Left lung (tissue), 10 donors: ENCODE results near the gene TOB1. TPM values are rescaled to one million over a fixed set of nuclear protein-coding genes. Genes with fewer than 3 reads are reported as not detected.

ENCODE experiments used
- ATAC-seq: fragments of 200-7000 bp; cut with Tn5 transposase; one replicate; pipeline ENCODE4 v1.9.1; 2020; ENCODE audit warnings: moderate library complexity
- DNase-seq, 4 donors: peaks; one replicate each; pipeline ENCODE4 v3.0.0-alpha.2; 2013 to 2020
- H3K27ac ChIP-seq, 2 donors: fragments of 200-600 bp; sonication (generic) in 1 of 2; one replicate each; pipeline versions ENCODE4 v1.5.0 to v1.8.0; 2020 to 2021
- H3K27me3 ChIP-seq, 2 donors: fragments of 200-600 bp; sonication (generic) in 1 of 2; one replicate each; pipeline versions ENCODE4 v1.5.0 to v1.8.0; 2020 to 2021
- H3K36me3 ChIP-seq, 2 donors: fragments of 200-600 bp; sonication (generic) in 1 of 2; one replicate each; pipeline versions ENCODE4 v1.5.0 to v1.8.0; 2020 to 2021
- H3K4me1 ChIP-seq, 2 donors: fragments of 200-600 bp; one replicate each; pipeline ENCODE4 v1.8.0; 2021
- H3K4me3 ChIP-seq, 2 donors: fragments of 200-600 bp; sonication (generic) in 1 of 2; one replicate each; pipeline versions ENCODE4 v1.5.0 to v1.8.0; 2020 to 2021; ENCODE audit warnings: mild to moderate bottlenecking in 1 of 2
- H3K9me3 ChIP-seq, 2 donors: fragments of 200-600 bp; sonication (generic) in 1 of 2; one replicate each; pipeline versions ENCODE4 v1.5.0 to v1.8.0; 2020 to 2021
- intact Hi-C, 2 donors: fragments of 100-400 bp; cut with DNase I; formaldehyde crosslinking; loops; one replicate each; pipeline versions ENCODE4 v1.11.2 to v1.14.2; 2022
- polyA plus RNA-seq, 6 donors: library from polyadenylated mRNA; unstranded; fragments of 120-200 nt; gene quantifications; one replicate each; pipeline ENCODE4 v1.2.1, GENCODE V29; 2013; ENCODE audit not compliant: insufficient read length in 6 of 6
- total RNA-seq, 2 donors: library from RNA; stranded (reverse); fragmentation: NEBNext Ultra II Directional; extraction: Animal tissue kit (Norgen Biotek cat#: 25700); gene quantifications; one replicate each; pipeline ENCODE4 v1.2.1, GENCODE V29; 2021
- TF ChIP-seq, protein P1 (sequence below), 2 donors: fragments of 200-600 bp; sonication (generic) in 1 of 2; IDR thresholded peaks; one replicate each; pipeline versions ENCODE4 v1.5.0 to v1.8.0; 2021; ENCODE audit warnings: antibody characterized with exemption in 2 of 2
- donor health status: DM: no; HTN: yes; CAD: no.
- donor health status: DM: no; HTN: no; CAD: no.

Gene TOB1
- total and polyA plus RNA-seq, 8 donors = 20.1 to 81.1 (median 29.8) TPM

DNA sequence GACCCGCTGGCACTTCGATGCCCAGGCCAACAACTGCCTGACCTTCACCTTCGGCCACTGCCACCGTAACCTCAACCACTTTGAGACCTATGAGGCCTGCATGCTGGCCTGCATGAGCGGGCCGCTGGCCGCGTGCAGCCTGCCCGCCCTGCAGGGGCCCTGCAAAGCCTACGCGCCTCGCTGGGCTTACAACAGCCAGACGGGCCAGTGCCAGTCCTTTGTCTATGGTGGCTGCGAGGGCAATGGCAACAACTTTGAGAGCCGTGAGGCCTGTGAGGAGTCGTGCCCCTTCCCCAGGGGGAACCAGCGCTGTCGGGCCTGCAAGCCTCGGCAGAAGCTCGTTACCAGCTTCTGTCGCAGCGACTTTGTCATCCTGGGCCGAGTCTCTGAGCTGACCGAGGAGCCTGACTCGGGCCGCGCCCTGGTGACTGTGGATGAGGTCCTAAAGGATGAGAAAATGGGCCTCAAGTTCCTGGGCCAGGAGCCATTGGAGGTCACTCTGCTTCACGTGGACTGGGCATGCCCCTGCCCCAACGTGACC is 25.8 kb downstream of the TOB1 start:
- H3K27ac ChIP-seq = no peak overlapping the region
- no peaks in the 10 kb centered on the region for H3K9me3 ChIP-seq
- H3K27me3 ChIP-seq = peaks cover 0 to 7% of the 10 kb centered on the region in 2 donors
- H3K4me1 ChIP-seq = no peaks in the 10 kb centered on the region
- ATAC-seq = no peak
- DNase-seq = no peak
- intact Hi-C loops = loop anchor here (5.0 to 10.0 kb wide), 2 partner anchors 58 to 114 kb away; no protein-coding TSS in a partner anchor
- no peaks in the 10 kb centered on the region for H3K36me3 ChIP-seq
- H3K4me3 ChIP-seq = no peak overlapping the region
- TF ChIP-seq, protein P1, sequence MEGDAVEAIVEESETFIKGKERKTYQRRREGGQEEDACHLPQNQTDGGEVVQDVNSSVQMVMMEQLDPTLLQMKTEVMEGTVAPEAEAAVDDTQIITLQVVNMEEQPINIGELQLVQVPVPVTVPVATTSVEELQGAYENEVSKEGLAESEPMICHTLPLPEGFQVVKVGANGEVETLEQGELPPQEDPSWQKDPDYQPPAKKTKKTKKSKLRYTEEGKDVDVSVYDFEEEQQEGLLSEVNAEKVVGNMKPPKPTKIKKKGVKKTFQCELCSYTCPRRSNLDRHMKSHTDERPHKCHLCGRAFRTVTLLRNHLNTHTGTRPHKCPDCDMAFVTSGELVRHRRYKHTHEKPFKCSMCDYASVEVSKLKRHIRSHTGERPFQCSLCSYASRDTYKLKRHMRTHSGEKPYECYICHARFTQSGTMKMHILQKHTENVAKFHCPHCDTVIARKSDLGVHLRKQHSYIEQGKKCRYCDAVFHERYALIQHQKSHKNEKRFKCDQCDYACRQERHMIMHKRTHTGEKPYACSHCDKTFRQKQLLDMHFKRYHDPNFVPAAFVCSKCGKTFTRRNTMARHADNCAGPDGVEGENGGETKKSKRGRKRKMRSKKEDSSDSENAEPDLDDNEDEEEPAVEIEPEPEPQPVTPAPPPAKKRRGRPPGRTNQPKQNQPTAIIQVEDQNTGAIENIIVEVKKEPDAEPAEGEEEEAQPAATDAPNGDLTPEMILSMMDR (IDR thresholded peaks at IDR 0.05) = no peak

DNA sequence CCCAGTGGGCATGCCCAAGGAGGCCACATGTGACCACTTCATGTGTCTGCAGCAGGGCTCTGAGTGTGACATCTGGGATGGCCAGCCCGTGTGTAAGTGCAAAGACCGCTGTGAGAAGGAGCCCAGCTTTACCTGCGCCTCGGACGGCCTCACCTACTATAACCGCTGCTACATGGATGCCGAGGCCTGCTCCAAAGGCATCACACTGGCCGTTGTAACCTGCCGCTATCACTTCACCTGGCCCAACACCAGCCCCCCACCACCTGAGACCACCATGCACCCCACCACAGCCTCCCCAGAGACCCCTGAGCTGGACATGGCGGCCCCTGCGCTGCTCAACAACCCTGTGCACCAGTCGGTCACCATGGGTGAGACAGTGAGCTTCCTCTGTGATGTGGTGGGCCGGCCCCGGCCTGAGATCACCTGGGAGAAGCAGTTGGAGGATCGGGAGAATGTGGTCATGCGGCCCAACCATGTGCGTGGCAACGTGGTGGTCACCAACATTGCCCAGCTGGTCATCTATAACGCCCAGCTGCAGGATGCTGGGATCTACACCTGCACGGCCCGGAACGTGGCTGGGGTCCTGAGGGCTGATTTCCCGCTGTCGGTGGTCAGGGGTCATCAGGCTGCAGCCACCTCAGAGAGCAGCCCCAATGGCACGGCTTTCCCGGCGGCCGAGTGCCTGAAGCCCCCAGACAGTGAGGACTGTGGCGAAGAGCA is 26.4 kb downstream of the TOB1 start:
- Histone ChIP-seq H3K36me3 (no peaks in the 10 kb centered on the region), H3K4me3 (no peak overlapping the region), H3K9me3 (no peaks in the 10 kb centered on the region), H3K27me3 (peaks cover 0 to 13% of the 10 kb centered on the region in 2 donors), H3K4me1 (no peaks in the 10 kb centered on the region), H3K27ac (no peak overlapping the region)
- intact Hi-C loops = loop anchor here (5.0 to 10.0 kb wide), 2 partner anchors 57 to 115 kb away; no protein-coding TSS in a partner anchor
- TF ChIP-seq, protein P1 (IDR thresholded peaks at IDR 0.05) = no peak
- ATAC-seq (no peak), DNase-seq (no peak)

DNA sequence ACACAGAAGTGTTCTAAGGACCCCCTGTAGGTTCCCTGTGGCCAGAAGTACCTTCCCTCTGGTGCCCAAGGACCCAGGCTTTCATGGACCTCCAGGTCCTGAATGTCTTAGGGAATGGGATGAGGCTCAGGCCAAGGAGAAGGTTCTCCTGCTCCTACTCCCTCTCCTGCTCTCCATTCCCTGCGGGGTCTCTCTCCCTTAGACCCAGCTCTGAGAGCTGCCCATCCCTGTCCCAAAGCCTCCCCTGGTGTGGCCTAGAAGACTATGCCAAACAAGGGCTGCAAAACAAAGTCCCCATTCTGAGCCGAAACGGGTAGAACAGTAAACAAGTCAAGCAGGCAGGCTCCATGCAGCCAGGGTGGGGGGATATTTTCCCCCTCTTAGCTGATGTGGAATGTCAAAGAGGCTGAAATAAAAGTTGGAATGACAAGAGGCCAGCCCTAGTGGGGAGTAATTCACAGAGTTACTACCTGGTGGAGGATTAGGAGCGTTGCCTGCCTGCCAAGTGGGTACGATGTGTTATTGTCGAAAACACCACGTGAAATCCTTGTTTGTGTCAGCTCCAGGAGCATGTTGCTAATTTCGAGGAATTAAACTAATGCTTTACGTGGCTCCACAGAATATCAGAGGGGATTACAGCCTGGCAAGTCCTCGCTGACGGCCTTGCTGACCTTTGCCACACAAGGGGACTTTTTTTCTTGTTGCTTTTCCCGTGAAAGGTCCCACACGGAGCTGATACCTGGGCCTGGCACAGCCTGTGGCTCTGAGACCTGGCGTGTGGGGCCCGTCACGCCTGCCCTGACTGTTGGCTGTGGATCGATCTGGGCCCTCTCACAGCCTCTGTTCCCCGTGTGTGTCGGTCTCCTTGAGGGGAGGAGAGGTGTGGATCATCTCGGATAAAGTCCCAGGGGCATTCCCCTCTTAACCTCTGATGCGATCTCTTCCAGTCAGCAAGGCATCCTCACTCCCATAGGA is 27.9 kb downstream of the TOB1 start:
- no peak overlapping the region for H3K27ac ChIP-seq
- H3K27me3 ChIP-seq = peaks cover 0 to 22% of the 10 kb centered on the region in 2 donors
- H3K9me3 ChIP-seq = no peaks in the 10 kb centered on the region
- no peak for ATAC-seq
- H3K4me3 ChIP-seq = no peak overlapping the region
- no peaks in the 10 kb centered on the region for H3K4me1 ChIP-seq
- no peaks in the 10 kb centered on the region for H3K36me3 ChIP-seq
- intact Hi-C loops = no loop called here
- TF ChIP-seq, protein P1 (IDR thresholded peaks at IDR 0.05) = no peak
- no peak for DNase-seq

DNA sequence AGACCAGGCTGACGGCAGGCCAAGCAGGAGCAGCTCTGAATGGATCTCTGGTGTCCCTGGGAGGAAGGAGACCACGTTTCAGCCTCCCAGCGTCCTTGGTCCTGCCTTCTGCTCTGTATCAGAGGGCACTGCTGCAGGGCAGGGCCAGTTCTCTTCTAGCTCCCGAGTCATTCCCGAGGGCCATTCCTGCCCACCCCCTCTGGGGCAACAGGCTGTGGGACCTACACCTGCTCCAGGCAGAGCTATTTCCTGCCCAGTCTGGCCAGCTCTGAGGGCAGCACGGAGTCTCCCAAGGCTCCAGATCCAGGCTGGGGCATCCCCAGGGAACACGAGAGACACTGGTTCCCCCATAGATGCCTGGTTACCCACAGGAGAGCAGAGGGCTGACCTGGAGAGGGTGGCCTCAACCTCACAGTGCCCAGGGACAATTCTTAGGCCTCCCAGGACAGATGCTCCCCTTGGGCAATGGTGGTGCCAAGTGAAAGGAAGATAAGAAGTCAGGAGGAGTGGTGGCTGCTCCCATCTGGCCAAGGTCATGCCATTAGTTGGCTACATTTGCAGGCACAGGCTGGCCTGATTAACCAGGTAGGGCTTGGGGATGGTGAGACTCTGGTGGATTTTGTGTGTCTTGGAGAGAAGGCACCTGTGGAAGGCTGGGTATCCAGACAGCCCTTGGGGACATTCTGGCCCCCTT is 28.7 kb downstream of the TOB1 start:
- no peaks in the 10 kb centered on the region for H3K36me3 ChIP-seq
- intact Hi-C loops = no loop called here

More for the DNA sequence above, 28.7 kb downstream of the TOB1 start:
- no peak overlapping the region for H3K27ac ChIP-seq
- H3K4me3 ChIP-seq = no peak overlapping the region
- ATAC-seq (no peak), DNase-seq (no peak)
- H3K4me1 ChIP-seq = no peaks in the 10 kb centered on the region
- H3K27me3 ChIP-seq = peaks cover 0 to 22% of the 10 kb centered on the region in 2 donors
- H3K9me3 ChIP-seq = no peaks in the 10 kb centered on the region
- TF ChIP-seq, protein P1 (IDR thresholded peaks at IDR 0.05) = no peak
